Measurements from ENCODE around the gene LRRN4CL.
"Not testable (repeated sequence)": the region's sequence is repeated elsewhere in the genome, so short reads cannot be mapped to it uniquely, and the experiment has no call there.

Gene LRRN4CL

DNA sequence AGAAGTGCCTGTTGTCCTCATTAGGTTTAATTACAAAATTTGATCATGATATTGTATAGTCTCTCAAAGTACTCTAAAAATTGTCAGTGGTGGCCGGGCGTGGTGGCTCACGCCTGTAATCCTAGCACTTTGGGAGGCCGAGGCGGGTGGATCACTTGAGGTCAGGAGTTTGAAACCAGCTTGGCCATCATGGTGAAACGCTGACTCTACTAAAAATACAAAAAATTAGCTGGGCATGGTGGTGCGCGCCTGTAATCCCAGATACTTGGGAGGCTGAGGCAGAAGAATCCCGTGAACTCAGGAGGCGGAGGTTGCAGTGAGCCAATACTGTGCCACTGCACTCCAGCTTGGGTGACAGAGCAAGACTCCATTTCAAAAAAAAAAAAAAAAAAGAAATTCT lies 13.9 kb downstream of the LRRN4CL start:
- DNase-seq: not testable (repeated sequence)

DNA sequence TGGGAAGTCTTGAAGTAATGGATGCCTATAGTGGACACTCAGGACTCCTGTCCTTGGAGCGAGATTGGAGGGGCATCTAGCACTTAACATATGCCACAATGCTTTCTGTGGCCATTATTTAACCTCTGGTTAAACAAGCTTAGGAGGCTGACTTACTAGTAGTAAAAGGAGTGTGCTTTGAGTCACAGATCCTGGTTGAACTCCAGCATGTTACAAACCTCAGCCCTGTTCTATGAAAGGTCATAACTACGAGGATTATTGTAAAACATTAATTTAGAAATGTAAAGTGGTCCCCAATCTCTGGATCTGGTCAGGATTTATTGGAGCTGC lies 16.2 kb downstream of the LRRN4CL start:
- no peak for DNase-seq

DNA sequence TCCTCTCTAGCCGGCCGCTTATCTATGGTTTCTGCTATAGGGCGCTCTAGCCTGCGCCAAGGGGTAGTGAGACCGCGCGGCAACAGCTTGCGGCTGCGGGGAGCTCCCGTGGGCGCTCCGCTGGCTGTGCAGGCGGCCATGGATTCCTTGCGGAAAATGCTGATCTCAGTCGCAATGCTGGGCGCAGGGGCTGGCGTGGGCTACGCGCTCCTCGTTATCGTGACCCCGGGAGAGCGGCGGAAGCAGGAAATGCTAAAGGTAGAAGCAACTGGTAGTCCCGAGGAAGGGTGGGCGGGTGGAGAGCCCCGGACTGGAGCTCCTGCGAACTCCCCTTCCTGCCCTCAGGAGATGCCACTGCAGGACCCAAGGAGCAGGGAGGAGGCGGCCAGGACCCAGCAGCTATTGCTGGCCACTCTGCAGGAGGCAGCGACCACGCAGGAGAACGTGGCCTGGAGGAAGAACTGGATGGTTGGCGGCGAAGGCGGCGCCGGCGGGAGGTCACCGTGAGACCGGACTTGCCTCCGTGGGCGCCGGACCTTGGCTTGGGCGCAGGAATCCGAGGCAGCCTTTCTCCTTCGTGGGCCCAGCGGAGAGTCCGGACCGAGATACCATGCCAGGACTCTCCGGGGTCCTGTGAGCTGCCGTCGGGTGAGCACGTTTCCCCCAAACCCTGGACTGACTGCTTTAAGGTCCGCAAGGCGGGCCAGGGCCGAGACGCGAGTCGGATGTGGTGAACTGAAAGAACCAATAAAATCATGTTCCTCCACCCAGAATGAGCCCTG lies 17.5 kb downstream of the LRRN4CL start, which contains the start of the genes LBHD1 and UQCC3:
LBHD1 (minus strand) TSS at position 660 of the 782 bp plus-strand sequence. CDS start 2,236 bp downstream, outside the sequence.
UQCC3 (plus strand) TSS at position 66 of the 782 bp plus-strand sequence; CDS start at position 139, 73 bp downstream.
- DNase-seq: peak; percentile 82

DNA sequence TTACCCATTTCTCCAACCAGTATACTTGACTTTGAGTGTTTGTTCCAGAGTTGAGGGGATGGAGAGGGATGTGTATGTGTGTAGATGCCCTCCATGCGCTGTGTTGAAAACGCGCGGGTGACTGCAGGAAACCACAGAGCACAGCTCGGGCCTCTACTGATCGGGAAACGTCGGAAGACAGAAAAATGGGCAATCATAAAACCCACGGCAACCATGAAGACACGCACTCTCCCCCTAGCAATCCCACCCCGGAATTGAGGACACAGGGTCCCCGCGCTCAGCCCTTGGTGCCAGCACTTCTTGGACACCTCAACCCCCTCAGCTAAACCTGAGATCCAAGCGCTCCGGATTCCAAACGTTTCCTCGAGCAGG lies 18.1 kb downstream of the LRRN4CL start:
- peak; percentile 66 for DNase-seq

- DNase-seq: no peak
Observed at GRCh38 chr11:62669420-62670161, 19.7 kb downstream of the LRRN4CL start.

GRCh38 chr11:62667460-62667859 lies 21.9 kb downstream of the LRRN4CL start:
- DNase-seq: no peak

DNA sequence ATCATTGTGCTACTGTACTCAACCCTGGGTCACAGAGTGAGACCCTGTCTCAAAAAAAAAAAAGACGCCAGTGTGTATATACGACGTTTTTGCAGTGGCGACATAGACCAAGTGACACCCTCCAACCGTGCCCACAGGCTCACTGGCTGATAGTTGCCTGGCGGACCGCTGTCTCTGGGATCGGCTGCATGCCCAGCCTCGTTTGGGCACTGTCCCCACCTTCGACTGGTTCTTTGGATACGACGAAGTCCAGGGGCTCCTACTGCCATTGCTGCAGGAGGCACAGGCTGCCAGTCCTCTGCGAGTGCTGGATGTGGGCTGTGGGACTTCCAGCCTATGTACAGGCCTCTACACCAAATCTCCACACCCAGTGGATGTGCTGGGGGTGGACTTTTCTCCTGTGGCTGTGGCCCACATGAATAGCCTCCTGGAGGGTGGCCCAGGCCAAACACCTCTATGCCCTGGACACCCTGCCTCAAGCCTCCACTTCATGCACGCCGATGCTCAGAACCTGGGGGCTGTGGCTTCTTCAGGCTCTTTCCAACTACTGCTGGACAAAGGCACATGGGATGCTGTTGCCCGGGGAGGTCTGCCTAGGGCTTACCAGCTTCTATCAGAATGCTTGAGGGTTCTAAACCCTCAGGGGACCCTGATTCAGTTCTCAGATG lies 22.9 kb downstream of the LRRN4CL start:
- no peak for DNase-seq

DNA sequence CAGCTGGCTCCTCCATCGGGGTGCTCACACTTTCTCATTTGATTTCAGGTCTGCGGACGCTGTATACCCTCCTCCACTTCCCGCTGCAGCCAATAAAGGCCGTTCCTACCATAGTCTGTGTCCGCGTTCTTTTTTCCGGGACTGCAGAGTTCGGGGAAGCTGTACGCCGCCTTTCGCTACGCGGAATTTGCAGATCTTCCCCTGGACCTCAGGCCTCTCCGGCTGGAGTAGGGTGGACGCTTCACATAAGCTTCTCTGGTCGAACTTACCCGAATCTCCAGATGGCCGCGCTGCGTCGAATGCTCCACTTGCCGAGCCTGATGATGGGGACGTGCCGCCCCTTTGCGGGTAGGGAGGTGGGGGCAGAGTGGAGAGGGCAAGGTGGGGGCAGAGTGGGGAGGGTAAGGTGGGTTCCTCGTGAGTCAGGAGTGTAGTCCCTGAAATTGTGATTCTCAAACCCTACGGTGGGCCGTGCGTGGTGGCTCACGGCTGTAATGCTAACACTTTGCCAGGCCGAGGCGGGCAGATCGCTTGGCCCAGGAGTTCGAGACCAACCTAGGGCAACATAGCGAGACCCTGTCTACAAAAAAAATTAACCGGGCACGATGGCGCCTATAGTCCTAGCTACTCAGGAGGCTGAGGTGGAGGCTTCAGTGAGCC lies 23.6 kb downstream of the LRRN4CL start:
- DNase-seq: no peak

GRCh38 chr11:62665075-62665598 lies 24.2 kb downstream of the LRRN4CL start, which contains the start of the genes C11orf98 and CSKMT:
C11orf98 (minus strand) TSS chr11:62665210; CDS start chr11:62665169, 41 bp downstream.
CSKMT (plus strand) TSS chr11:62665312; CDS start chr11:62665880, 568 bp downstream.
- DNase-seq: peak; percentile 70

GRCh38 chr11:62664405-62665074 lies 24.8 kb downstream of the LRRN4CL start:
- DNase-seq: peak; percentile 24

- no peak for DNase-seq
Observed at GRCh38 chr11:62656796-62657429, 32.4 kb downstream of the LRRN4CL start.

- no peak for DNase-seq
Observed at GRCh38 chr11:62654297-62654696, 35.0 kb downstream of the LRRN4CL start.

DNA sequence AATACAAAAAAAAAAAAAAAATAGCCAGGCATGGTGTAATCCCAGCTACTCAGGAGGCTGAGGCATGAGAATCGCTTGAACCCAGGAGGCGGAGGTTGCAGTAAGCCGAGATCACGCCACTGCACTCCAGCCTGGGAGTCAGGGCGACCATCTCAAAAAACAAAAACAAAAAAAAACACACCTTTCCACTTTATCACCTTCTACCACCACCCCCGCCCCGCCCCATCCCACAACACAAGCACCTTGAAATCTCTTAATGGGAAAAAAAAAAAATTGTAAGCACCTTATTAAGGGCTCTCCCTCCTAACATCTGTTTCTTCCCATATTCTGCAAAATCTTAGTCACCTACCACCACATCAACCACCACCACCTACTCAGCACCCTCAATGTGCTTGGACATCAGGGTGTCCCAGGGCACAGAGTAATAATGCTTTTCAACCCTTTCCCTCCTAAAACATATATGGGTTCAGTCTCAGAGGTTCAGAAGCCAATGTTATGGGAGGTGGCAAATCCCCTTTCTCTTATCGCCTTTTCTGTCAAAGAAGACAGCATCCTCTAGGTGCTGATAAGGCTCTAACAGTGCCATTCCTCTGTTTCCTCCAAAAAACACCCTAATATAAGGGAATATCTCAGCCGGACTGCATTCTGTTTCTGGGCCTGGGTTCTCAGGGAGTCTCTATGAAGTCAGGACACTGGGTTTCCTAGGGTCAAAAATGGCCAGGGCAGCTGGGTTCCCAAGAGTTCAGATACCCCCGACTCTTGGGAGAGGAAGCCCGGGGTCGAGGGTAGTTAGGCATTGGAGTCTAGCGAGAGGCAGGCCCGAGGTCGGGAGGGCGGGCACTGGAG lies 36.9 kb downstream of the LRRN4CL start:
- DNase-seq: no peak

GRCh38 chr11:62650283-62650682 lies 39.0 kb downstream of the LRRN4CL start:
- not testable (repeated sequence) for DNase-seq

- no peak for DNase-seq
Observed at GRCh38 chr11:62649486-62649885, 39.8 kb downstream of the LRRN4CL start.

GRCh38 chr11:62648967-62649364 lies 40.4 kb downstream of the LRRN4CL start:
- DNase-seq: no peak

- no peak for DNase-seq
Observed at GRCh38 chr11:62648185-62648966, 41.0 kb downstream of the LRRN4CL start.

GRCh38 chr11:62647609-62648005 lies 41.7 kb downstream of the LRRN4CL start:
- no peak for DNase-seq

DNA sequence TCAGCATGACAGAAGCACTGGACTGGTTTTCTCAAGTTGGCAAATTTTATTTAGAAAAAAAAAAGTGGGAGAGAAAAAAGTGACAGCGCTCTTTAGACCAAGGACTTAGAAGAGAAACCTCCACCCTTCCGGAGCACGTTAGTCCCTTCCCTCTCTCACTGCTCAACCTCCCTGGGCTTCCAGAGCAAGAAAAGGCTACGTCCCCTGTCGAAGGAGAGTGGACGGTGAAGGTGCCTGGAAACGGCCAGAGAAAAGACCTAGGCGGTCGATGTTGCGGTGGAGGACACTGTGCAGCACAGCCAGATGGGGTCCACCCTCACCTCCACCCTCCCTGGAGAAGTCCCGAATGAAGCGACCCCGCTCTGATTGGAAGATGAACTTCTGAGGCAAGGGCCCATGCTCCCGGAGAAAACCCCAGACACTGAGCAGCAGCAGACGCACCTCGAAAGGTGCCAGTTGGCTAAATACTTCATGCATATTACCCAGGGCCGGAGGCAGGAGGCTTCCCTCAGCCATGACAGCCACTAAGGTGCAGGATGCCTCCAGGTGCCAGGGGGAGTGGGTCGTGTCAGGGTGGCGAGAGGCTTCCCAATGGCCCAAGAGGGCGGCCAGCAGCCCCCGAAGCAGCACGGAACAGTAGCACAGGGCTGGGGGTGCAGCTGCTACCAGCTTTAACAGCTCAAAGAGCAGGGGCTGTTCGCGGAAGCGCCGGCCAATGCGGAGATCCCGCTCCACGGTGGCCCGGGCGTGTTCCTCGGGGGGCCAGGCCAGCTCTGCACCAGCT lies 42.3 kb downstream of the LRRN4CL start:
- DNase-seq: no peak

Data from NCI-H2029 treated with DMSO at 0.1 percent for 48 hours (cell line).